Motor neuron (in vitro differentiated cells): Measurements from ENCODE around the gene AGPAT4. TPM values are rescaled to one million over a fixed set of nuclear protein-coding genes. Genes with fewer than 3 reads are reported as not detected.
"Not testable (repeated sequence)": the region's sequence is repeated elsewhere in the genome, so short reads cannot be mapped to it uniquely, and the experiment has no call there.

Experiments used
- ATAC-seq, 8 experiments: fragments of 200-7000 bp; cut with Tn5 transposase; replicated peaks in 6 of 8; 2 replicates each; pipeline ENCODE4 v1.8.0; 2021; ENCODE audit warnings: mild to moderate bottlenecking in 8 of 8, moderate library complexity in 8 of 8
- H3K27ac ChIP-seq, 2 donors: fragments of 250-450 bp; sonication (Bioruptor Pico); 2 replicates each; pipeline ENCODE4 v1.9.0; 2021; ENCODE audit warnings: antibody characterized with exemption in 2 of 2, mild to moderate bottlenecking in 2 of 2, moderate library complexity in 1 of 2
- H3K4me1 ChIP-seq, 2 donors: fragments of 250-450 bp; sonication (Bioruptor Pico); replicated peaks in 1 of 2; 2 replicates each; pipeline ENCODE4 v1.6.1; 2021; ENCODE audit warnings: antibody characterized with exemption in 2 of 2, mild to moderate bottlenecking in 2 of 2, moderate library complexity in 1 of 2
- H3K4me3 ChIP-seq, 5 donors: fragments of 250-450 bp; sonication (Bioruptor Pico); 2 replicates each; pipeline ENCODE4 v1.9.0; 2021; ENCODE audit warnings: antibody characterized with exemption in 5 of 5, mild to moderate bottlenecking in 5 of 5, moderate library complexity in 4 of 5
- WGBS, 10 experiments: fragments of 450-650 bp; shearing (Covaris generic); methylation state at CpG; one replicate each; pipeline ENCODE4 v1.0.0; 2022; 5-methylcytosine and 5-hydroxymethylcytosine counted together
- in situ Hi-C, 9 experiments: fragments of 400-800 bp; cut with MboI; loops; one replicate each; pipeline ENCODE4 v1.15.0; 2021; ENCODE audit warnings: low sequenced_read_pairs in 9 of 9, low pct_unique_long_range_greater_than_20kb in 2 of 9; ENCODE audit not compliant: unreplicated experiment in 9 of 9
- total RNA-seq, 8 experiments: library from RNA; unstranded; fragments of 300-600 nt; gene quantifications; 2 replicates each; pipeline versions ENCODE4 v1.2.3 to v1.2.4, GENCODE V29; 2022

The AGPAT4 gene
- total RNA-seq, 8 experiments from 2014 or later, result 2.1 to 42.2 (median 18.6) TPM

GRCh38 chr6:161176428-161176827 is 97.4 kb downstream of the AGPAT4 start:
- in situ Hi-C loops, result not testable (repeated sequence)

GRCh38 chr6:161172769-161173168 is 101.1 kb downstream of the AGPAT4 start:
- not testable (repeated sequence) for H3K4me3 ChIP-seq, ATAC-seq, H3K4me1 ChIP-seq, H3K27ac ChIP-seq
- in situ Hi-C loops, result loop anchor here in 1 of 9 experiments (25.0 kb wide), 1 partner anchor 190 kb away; no protein-coding TSS in a partner anchor
- no CpG with 5 or more reads among the region's 1 CpG for WGBS, 10 experiments

More at GRCh38 chr6:161176428-161176827, 97.4 kb downstream of the AGPAT4 start:
- H3K4me1 ChIP-seq, H3K27ac ChIP-seq, H3K4me3 ChIP-seq, ATAC-seq: not testable (repeated sequence)
- 100% methylated on average over 1 of the region's 3 CpGs; no CpG with 5 or more reads in 9 of the 10 experiments for WGBS, 10 experiments

DNA sequence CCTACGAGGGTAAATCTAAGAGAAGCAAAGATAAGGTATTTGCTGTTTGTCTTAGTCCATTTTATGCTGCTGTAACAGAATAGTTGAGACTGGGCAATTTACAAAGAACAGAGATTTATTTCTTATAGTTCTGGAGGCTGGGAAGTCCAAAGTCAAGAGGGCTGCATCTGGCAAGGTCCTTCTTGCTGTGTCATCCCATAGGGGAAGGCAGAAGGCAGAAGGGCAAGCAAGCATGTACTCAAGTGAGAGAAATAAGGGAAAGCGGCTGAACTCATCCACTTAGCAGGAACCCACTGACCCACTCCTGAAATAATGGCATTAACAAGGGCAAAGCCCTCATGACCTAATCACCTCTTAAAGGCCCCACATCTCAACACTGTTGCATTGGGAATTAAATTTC is 102.7 kb downstream of the AGPAT4 start:
- 83 to 100% (median 96%) methylated on average over 1 to 2 of the region's 2 CpGs; no CpG with 5 or more reads in 2 of the 10 experiments for WGBS, 10 experiments
- H3K4me3 ChIP-seq, result no peak overlapping the region
- H3K27ac ChIP-seq, result no peak overlapping the region
- ATAC-seq, result no peak
- in situ Hi-C loops, result loop anchor here in 1 of 9 experiments (25.0 kb wide), 1 partner anchor 191 kb away; no protein-coding TSS in a partner anchor
- peaks cover 4 to 8% of the 10 kb centered on the region in 2 donors for H3K4me1 ChIP-seq

DNA sequence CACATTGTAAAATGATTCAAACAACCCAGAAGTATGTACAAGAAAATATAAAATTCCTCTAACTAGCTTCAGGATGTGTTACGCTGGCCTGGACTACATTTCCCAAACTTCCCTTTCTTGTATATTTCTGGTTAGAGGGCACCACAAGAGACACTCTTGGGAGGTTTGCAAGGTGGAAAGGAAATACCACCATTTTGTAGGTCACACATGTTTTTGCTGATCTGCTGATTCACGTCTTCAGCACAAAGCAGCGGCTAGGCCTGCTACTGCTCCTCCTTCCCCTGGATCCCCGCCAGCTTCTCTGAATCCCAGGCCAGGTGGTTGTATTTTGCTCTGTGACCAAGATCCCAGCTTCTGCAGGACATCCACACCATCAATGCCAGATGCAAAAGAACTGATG is 104.2 kb downstream of the AGPAT4 start:
- WGBS, 10 experiments, result 35 to 100% (median 83%) methylated on average over 1 to 4 of the region's 4 CpGs; no CpG with 5 or more reads in 3 of the 10 experiments
- H3K4me3 ChIP-seq, result no peak overlapping the region
- peak overlapping the region in 1 of 2 donors; percentile 37 for H3K27ac ChIP-seq
- in situ Hi-C loops, result loop anchor here in 1 of 9 experiments (25.0 kb wide), 1 partner anchor 193 kb away; no protein-coding TSS in a partner anchor
- H3K4me1 ChIP-seq, result peaks cover 4 to 8% of the 10 kb centered on the region in 2 donors
- peak in 3 of 8 experiments; percentile 14 to 64 (median 27) for ATAC-seq

- ATAC-seq, result peak in 5 of 8 experiments; percentile 68 to 80 (median 70)
- Histone ChIP-seq H3K4me3 (no peak overlapping the region), H3K27ac (peak overlapping the region in 1 of 2 donors; percentile 37), H3K4me1 (peaks cover 4 to 8% of the 10 kb centered on the region in 2 donors)
- in situ Hi-C loops, result loop anchor here in 1 of 9 experiments (25.0 kb wide), 1 partner anchor 193 kb away; no protein-coding TSS in a partner anchor
- 93 to 100% (median 100%) methylated on average over 1 to 2 of the region's 2 CpGs; no CpG with 5 or more reads in 4 of the 10 experiments for WGBS, 10 experiments
These were observed 104.8 kb downstream of the AGPAT4 start for GRCh38 chr6:161169035-161169434.

- peak in 7 of 8 experiments; percentile 56 to 84 (median 78) for ATAC-seq
- WGBS, 10 experiments, result 11 to 93% (median 53%) methylated on average over 2 to 8 of the region's 14 CpGs; no CpG with 5 or more reads in 2 of the 10 experiments
- peak overlapping the region; percentile 27 to 37 for H3K27ac ChIP-seq
- in situ Hi-C loops, result loop anchor here in 1 of 9 experiments (25.0 kb wide), 1 partner anchor 194 kb away; no protein-coding TSS in a partner anchor
- H3K4me1 ChIP-seq, result peaks cover 4 to 8% of the 10 kb centered on the region in 2 donors
- no peak overlapping the region for H3K4me3 ChIP-seq
These were observed 105.5 kb downstream of the AGPAT4 start for GRCh38 chr6:161168281-161168891.

DNA sequence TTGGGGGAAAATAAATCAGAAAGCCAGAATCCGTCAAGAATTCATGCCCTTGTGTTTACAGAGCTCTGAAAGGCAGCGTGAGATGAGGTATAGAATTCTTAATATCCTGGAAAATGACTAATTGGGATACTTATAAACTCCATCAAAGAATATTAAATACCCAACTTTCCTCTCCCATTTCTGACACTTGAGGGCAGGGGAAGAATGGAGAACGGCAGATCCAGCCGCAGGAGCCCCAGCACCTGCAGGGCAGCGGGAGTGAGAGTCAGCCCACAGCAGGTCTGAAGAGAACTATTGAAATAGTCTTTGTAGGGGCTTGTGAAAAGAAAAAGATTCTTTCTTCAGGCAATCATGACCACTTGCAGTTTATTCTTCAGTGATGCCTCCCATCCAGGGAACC is 107.2 kb downstream of the AGPAT4 start:
- in situ Hi-C loops, result loop anchor here in 1 of 9 experiments (25.0 kb wide), 1 partner anchor 196 kb away; no protein-coding TSS in a partner anchor
- WGBS, 10 experiments, result 84 to 100% (median 94%) methylated on average over 1 to 5 of the region's 5 CpGs; no CpG with 5 or more reads in 3 of the 10 experiments
- peaks cover 4 to 8% of the 10 kb centered on the region in 2 donors for H3K4me1 ChIP-seq
- ATAC-seq, result no peak
- no peak overlapping the region for H3K4me3 ChIP-seq
- no peak overlapping the region for H3K27ac ChIP-seq

GRCh38 chr6:161166176-161166575 is 107.7 kb downstream of the AGPAT4 start:
- whole genome bisulfite sequencing, 10 experiments, result 82 to 100% (median 96%) methylated on average over 1 to 11 of the region's 11 CpGs; no CpG with 5 or more reads in 4 of the 10 experiments
- no peak for ATAC-seq
- Histone ChIP-seq H3K4me1 (peaks cover 4 to 8% of the 10 kb centered on the region in 2 donors), H3K4me3 (no peak overlapping the region), H3K27ac (no peak overlapping the region)
- in situ Hi-C loops, result loop anchor here in 1 of 9 experiments (25.0 kb wide), 1 partner anchor 196 kb away; no protein-coding TSS in a partner anchor

- no peak for ATAC-seq
- H3K4me1 ChIP-seq, result peaks cover 4 to 7% of the 10 kb centered on the region in 2 donors
- WGBS, 10 experiments, result 80 to 100% (median 98%) methylated on average over 1 to 7 of the region's 9 CpGs; no CpG with 5 or more reads in 4 of the 10 experiments
- no peak overlapping the region for H3K4me3 ChIP-seq
- H3K27ac ChIP-seq, result no peak overlapping the region
- in situ Hi-C loops, result loop anchor here in 1 of 9 experiments (25.0 kb wide), 1 partner anchor 198 kb away; no protein-coding TSS in a partner anchor
These were observed 109.7 kb downstream of the AGPAT4 start for GRCh38 chr6:161164182-161164625.

DNA sequence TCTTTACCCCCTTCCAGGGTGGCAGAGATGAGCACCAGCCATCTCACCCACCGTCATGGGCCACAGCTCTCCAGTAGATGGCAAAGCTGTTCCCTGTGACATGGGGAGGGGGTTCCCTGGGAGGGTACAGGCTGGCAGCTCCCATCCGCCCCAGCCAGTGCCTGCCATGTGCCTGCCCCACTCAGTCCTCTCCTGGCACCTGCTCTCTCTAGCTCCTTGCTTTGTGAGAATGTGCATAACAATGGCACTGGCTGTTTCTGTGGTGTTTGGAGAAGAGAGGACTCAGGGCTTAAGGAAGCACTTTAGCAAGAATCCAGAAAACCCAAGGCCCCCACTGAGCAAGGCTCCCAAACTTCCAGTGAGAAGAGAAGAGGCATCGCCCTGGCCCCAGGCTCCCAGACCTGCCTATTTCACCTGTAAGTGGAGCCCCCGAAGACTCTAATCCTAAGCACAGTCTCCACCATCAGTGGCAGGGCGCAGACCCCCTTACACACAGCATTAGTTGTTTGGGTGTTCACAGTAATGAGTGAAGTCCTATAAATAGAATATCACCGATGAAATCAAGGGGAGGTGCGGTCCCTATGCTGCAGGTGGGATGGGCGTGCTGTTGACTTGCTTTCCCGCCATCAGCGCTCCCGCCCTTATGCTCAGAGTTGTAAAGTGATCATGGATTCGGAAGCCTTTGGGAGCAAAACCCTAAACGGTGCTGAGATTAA is 110.2 kb downstream of the AGPAT4 start:
- peaks cover under 1% of the 10 kb centered on the region in 2 donors for H3K4me1 ChIP-seq
- no peak overlapping the region for H3K27ac ChIP-seq
- H3K4me3 ChIP-seq, result no peak overlapping the region
- in situ Hi-C loops, result loop anchor here in 1 of 9 experiments (25.0 kb wide), 1 partner anchor 199 kb away; no protein-coding TSS in a partner anchor
- peak in 1 of 8 experiments; percentile 11 for ATAC-seq
- WGBS, 10 experiments, result 80 to 100% (median 87%) methylated on average over 2 to 9 of the region's 13 CpGs; no CpG with 5 or more reads in 4 of the 10 experiments

DNA sequence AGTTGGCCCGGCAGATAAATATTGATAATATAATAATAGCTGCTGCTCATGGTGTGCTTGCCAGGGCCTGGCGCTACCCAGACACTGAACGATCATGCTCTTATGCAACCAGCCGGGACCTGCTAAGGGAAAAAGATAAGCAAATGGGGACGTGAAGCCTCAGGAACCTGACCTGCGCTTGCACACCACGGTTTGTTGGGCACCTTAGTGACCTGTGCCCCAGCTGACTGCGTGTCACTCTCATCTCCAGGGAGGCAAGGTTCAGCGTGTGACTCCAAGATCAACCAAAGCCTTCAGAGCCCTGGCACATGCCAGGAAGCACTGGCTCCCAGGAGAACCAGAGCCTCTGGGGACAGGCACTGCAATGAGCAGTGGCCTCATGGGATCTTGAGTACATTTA is 111.1 kb downstream of the AGPAT4 start:
- in situ Hi-C loops, result loop anchor here in 1 of 9 experiments (25.0 kb wide), 1 partner anchor 200 kb away; no protein-coding TSS in a partner anchor
- Histone ChIP-seq H3K4me1 (no peaks in the 10 kb centered on the region), H3K4me3 (no peak overlapping the region), H3K27ac (no peak overlapping the region)
- 91 to 100% (median 97%) methylated on average over 1 to 9 of the region's 9 CpGs; no CpG with 5 or more reads in 1 of the 10 experiments for WGBS, 10 experiments
- ATAC-seq, result no peak

DNA sequence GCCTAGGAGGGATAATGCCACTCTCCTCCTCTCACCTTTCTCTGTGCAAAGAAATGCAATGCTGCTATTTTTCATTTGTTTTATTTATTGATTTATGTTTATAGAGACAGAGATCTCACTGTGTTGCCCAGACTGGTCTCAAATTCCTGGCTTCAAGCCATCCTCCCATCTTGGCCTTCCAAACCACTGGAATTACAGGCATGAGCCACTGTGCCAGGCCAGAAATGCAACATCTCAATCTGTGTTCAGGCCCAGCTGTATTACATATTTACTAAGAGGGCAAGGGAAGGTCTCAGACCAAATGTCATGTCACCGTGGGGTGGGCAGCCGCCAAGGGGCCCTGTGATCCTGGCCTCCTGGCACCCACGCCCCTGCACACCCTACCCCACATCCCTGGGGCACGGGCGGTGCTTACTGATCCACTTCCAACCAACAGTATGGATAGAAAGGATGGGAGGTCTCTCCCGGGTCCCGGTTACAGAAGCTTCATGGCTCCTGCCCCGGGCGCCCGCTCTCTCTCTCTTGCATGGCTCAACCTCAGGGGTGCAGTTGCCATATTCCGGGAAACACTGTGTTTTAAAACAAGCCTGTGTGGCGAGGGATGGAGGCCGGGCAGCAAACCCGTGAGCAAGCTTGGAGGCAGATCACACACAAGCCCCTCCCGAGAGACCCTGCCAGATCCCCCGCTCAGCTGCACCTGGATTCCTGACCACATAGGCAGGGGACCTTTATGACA is 111.8 kb downstream of the AGPAT4 start:
- in situ Hi-C loops, result loop anchor here in 1 of 9 experiments (25.0 kb wide), 1 partner anchor 200 kb away; no protein-coding TSS in a partner anchor
- ATAC-seq, result no peak
- H3K27ac ChIP-seq, result no peak overlapping the region
- no peak overlapping the region for H3K4me3 ChIP-seq
- no peaks in the 10 kb centered on the region for H3K4me1 ChIP-seq
- 91 to 100% (median 94%) methylated on average over 3 to 11 of the region's 16 CpGs; no CpG with 5 or more reads in 7 of the 10 experiments for WGBS, 10 experiments
